22Rv1 (cell line): Measurements from ENCODE around the gene MXRA7.
"Not testable (repeated sequence)": the region's sequence is repeated elsewhere in the genome, so short reads cannot be mapped to it uniquely, and the experiment has no call there.

Experiments used
- H3K27ac ChIP-seq: fragments of 450-650 bp; 2 replicates; pipeline ENCODE4 v1.5.1; 2017
- CTCF ChIP-seq: fragments of 450-650 bp; IDR thresholded peaks from 2 replicates; pipeline ENCODE4 v1.5.1; 2017; ENCODE audit warnings: mild to moderate bottlenecking
- ZFX ChIP-seq: fragments of 450-650 bp; IDR thresholded peaks from 2 replicates; pipeline ENCODE4 v1.6.1; 2017; ENCODE audit warnings: antibody characterized with exemption, borderline replicate concordance

The MXRA7 gene

DNA sequence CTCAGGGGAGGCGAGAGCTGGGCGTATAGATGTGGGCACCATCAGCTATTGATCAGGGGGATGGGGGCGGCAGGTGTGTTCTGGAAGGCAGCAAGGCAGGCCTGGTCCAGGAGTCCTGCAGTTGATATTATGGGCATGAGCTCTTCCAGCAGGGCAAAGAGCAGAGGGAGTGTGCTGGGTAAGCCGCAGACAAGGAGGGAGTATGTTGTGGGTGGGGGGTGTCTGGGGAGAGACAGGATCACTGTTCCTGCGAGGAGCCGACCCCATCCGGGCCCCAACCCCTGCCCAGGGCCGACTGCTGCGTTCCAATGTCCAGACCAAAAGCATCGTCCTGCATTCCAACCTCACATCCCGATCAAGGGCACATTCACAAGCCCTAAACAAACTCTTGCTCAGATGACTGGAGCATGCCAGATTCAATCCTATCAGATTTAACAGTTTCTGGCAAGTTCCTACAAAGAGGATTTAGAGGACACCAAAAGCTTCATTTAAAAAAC, 9.2 kb downstream of the MXRA7 start:
- TF ChIP-seq ZFX (no peak), CTCF (no peak)
- no peak overlapping the region for H3K27ac ChIP-seq

- H3K27ac ChIP-seq, result no peak overlapping the region
- TF ChIP-seq ZFX (no peak), CTCF (no peak)
Measured at GRCh38 chr17:76700617-76701470, 9.9 kb downstream of the MXRA7 start.

DNA sequence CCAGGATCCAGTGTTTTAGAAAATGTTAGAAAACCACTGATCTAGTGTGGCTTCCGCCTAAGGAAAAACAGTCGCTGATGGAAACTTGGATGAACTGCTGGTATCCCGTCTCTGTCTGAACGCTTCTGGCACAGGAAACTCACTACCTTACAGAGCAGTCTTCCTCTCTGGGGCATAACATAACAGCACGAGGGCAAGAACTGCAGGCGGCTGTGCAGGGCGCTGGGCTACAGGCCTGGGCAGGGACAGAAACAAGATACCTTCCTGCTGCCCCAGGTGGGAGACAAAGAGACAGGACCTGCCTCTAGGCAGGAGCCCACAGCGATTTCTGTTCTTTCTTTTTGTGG, 10.5 kb downstream of the MXRA7 start:
- H3K27ac ChIP-seq, result no peak overlapping the region
- TF ChIP-seq CTCF, result no peak
- no peak for TF ChIP-seq ZFX

- H3K27ac ChIP-seq, result not testable (repeated sequence)
Measured at GRCh38 chr17:76698466-76698977, 12.2 kb downstream of the MXRA7 start.

DNA sequence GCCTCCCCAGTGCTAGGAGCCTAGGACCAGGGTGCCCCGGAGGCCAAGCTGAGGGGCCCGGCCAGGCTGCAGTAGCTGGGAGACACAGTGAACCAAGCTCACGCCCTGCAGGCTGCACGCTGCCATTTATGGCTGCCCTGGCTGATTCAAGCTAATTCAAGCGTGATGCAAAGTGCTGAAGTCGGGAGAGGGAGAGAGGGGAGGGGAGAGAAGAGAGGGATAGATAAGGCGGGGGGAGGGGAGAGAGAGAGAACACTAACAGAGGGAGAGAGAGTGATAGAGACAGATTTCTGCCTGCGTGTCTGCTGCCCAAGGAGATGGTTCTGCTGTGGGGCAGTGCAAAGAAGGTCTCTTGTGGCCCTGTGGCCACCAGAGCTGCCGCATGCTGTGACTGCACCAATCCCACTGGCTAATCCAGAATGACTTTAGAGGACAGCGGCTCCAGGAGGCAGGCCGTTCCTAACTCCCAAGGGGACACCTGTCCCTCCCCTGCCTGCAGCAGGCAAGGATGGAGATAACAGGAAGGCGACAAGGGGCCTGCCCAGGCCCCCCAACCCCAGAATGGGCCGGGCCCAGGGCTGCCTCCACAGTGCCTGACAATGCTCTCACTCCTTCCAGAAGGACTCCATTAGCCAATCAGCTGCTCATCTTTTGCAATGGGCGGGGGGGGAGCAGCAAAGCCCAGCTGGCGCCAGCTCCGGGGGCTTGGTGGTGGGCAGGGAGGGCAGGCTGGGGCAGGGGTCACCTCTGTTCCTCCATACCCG, 12.9 kb downstream of the MXRA7 start:
- TF ChIP-seq CTCF, result no peak
- no peak overlapping the region for H3K27ac ChIP-seq

- H3K27ac ChIP-seq, result no peak overlapping the region
- TF ChIP-seq CTCF (no peak), ZFX (no peak)
Measured at GRCh38 chr17:76696763-76697701, 13.7 kb downstream of the MXRA7 start.
